ENCODE measurements around the gene IRF1. TPM values are rescaled to one million over a fixed set of nuclear protein-coding genes. Genes with fewer than 3 reads are reported as not detected.

IRF1 gene
- total RNA-seq, 2 donors from 2014 or later, result 42.2 to 47.0 TPM

- peak; percentile 69 for DNase-seq (ENCODE audit: low spot score)
- 35% methylated on average over 6 of the region's 6 CpGs for WGBS
Observed at GRCh38 chr5:132446621-132447020, 44.0 kb downstream of the IRF1 start.

GRCh38 chr5:132445930-132446329 is 44.6 kb downstream of the IRF1 start:
- no peaks in the 10 kb centered on the region for H3K9me3 ChIP-seq
- intact Hi-C loops (cut with DNase I), result loop anchor here (1.0 kb wide), 1 partner anchor 45 kb away; no protein-coding TSS in a partner anchor
- peak overlapping the region; percentile 1 to 25 for H3K27ac ChIP-seq
- 54% methylated on average over 3 of the region's 3 CpGs for WGBS
- H3K4me1 ChIP-seq (replicated peaks), result no peaks in the 10 kb centered on the region
- DNase-seq (ENCODE audit: low spot score), result no peak
- H3K4me3 ChIP-seq, result no peak overlapping the region
- no peaks in the 10 kb centered on the region for H3K27me3 ChIP-seq (replicated peaks; ENCODE audit: insufficient read depth)
- TF ChIP-seq CTCF (IDR thresholded peaks at IDR 0.05), result no peak
- no peak for TF ChIP-seq POLR2AphosphoS5 (IDR thresholded peaks at IDR 0.05)
- TF ChIP-seq POLR2A (IDR thresholded peaks at IDR 0.05), result no peak
- H3K36me3 ChIP-seq, result no peaks in the 10 kb centered on the region

More at GRCh38 chr5:132446621-132447020, 44.0 kb downstream of the IRF1 start:
- Histone ChIP-seq H3K27ac (peak overlapping the region in 1 of 2 donors; percentile 1), H3K36me3 (no peaks in the 10 kb centered on the region), H3K4me1 (replicated peaks) (no peaks in the 10 kb centered on the region), H3K27me3 (replicated peaks; ENCODE audit: insufficient read depth) (no peaks in the 10 kb centered on the region), H3K4me3 (no peak overlapping the region), H3K9me3 (no peaks in the 10 kb centered on the region)
- intact Hi-C loops (cut with DNase I), result loop anchor here (1.0 kb wide), 1 partner anchor 45 kb away; no protein-coding TSS in a partner anchor
- TF ChIP-seq POLR2AphosphoS5 (IDR thresholded peaks at IDR 0.05) (peak; percentile 75), CTCF (IDR thresholded peaks at IDR 0.05) (no peak)

- H3K4me3 ChIP-seq, result no peak overlapping the region
- DNase-seq (ENCODE audit: low spot score), result no peak
- no peak for TF ChIP-seq POLR2A (IDR thresholded peaks at IDR 0.05)
- no peak for TF ChIP-seq POLR2AphosphoS5 (IDR thresholded peaks at IDR 0.05)
- 78% methylated on average over 4 of the region's 4 CpGs for WGBS
- H3K36me3 ChIP-seq, result no peaks in the 10 kb centered on the region
- H3K27ac ChIP-seq, result peak overlapping the region in 1 of 2 donors; percentile 25
- intact Hi-C loops (cut with DNase I), result no loop called here
- no peaks in the 10 kb centered on the region for H3K9me3 ChIP-seq
- no peaks in the 10 kb centered on the region for H3K4me1 ChIP-seq (replicated peaks)
- H3K27me3 ChIP-seq (replicated peaks; ENCODE audit: insufficient read depth), result no peaks in the 10 kb centered on the region
Observed at GRCh38 chr5:132445640-132445923, 45.0 kb downstream of the IRF1 start.

- no peak for DNase-seq (ENCODE audit: low spot score)
- Histone ChIP-seq H3K9me3 (no peaks in the 10 kb centered on the region), H3K36me3 (no peaks in the 10 kb centered on the region), H3K27me3 (replicated peaks; ENCODE audit: insufficient read depth) (no peaks in the 10 kb centered on the region), H3K4me3 (no peak overlapping the region), H3K4me1 (replicated peaks) (no peaks in the 10 kb centered on the region), H3K27ac (no peak overlapping the region)
- no peak for TF ChIP-seq POLR2A (IDR thresholded peaks at IDR 0.05)
- TF ChIP-seq CTCF (IDR thresholded peaks at IDR 0.05), result no peak
- TF ChIP-seq POLR2AphosphoS5 (IDR thresholded peaks at IDR 0.05), result no peak
- intact Hi-C loops (cut with DNase I), result no loop called here
- 56% methylated on average over 5 of the region's 5 CpGs for WGBS
Observed at GRCh38 chr5:132444841-132445639, 45.5 kb downstream of the IRF1 start.

GRCh38 chr5:132444061-132444460 is 46.5 kb downstream of the IRF1 start:
- DNase-seq (ENCODE audit: low spot score), result no peak
- Histone ChIP-seq H3K27me3 (replicated peaks; ENCODE audit: insufficient read depth) (no peaks in the 10 kb centered on the region), H3K4me3 (no peak overlapping the region), H3K27ac (no peak overlapping the region), H3K36me3 (no peaks in the 10 kb centered on the region), H3K4me1 (replicated peaks) (no peaks in the 10 kb centered on the region), H3K9me3 (no peaks in the 10 kb centered on the region)
- intact Hi-C loops (cut with DNase I), result no loop called here
- TF ChIP-seq CTCF (IDR thresholded peaks at IDR 0.05) (no peak), POLR2AphosphoS5 (IDR thresholded peaks at IDR 0.05) (no peak), POLR2A (IDR thresholded peaks at IDR 0.05) (no peak)
- 81% methylated on average over 7 of the region's 7 CpGs for WGBS

Measured in prostate gland (tissue), 2 donors.